Stomach (tissue), 4 donors: ENCODE results near the gene AATK.

Source experiments
- EP300 ChIP-seq: sonication (generic); formaldehyde crosslinking; IDR thresholded peaks from one replicate; pipeline ENCODE4 v1.6.1; 2017; ENCODE audit warnings: antibody characterized with exemption
- POLR2A ChIP-seq, 4 donors: fragments of 450-650 bp; IDR thresholded peaks; one replicate each; pipeline ENCODE4 v1.6.1; 2016; ENCODE audit warnings: antibody characterized with exemption in 4 of 4, control low read depth in 2 of 4, mild to moderate bottlenecking in 1 of 4, moderate library complexity in 1 of 4
- POLR2AphosphoS5 ChIP-seq, 3 donors: sonication (generic); formaldehyde crosslinking; IDR thresholded peaks; one replicate each; pipeline ENCODE4 v1.6.1; 2016; ENCODE audit warnings: antibody characterized with exemption in 3 of 3
- TF ChIP-seq, protein P1 (sequence below), 7 experiments: fragments of 450-650 bp in 4 of 7; fragments of 200-600 bp in 3 of 7; sonication (generic) in 3 of 7; IDR thresholded peaks; one replicate each; pipeline ENCODE4 v1.5.1; 2016 to 2019; ENCODE audit warnings: antibody characterized with exemption in 7 of 7, control low read depth in 2 of 7, mild to moderate bottlenecking in 1 of 7

DNA sequence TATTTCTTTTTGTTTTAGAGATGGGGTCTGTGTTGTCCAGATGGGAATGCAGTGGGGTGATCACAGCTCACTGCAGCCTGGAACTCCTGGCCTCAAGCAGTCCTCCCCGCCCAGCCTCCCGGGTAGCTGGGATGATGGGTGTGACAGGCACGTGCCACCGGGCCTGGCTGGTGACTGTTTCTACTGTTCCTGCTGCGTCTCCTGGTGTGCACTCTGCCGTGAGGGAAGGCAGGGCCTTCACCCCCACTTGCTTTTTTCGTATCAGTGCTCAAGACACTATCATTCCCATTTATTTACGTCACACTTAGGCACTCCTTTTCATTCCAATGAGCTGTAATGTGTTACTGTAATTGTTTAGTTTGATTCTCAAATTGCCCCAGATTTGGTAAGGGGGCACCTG, 26.0 kb downstream of the AATK start:
- TF ChIP-seq POLR2AphosphoS5 (IDR thresholded peaks at IDR 0.05) = no peak
- TF ChIP-seq, protein P1, sequence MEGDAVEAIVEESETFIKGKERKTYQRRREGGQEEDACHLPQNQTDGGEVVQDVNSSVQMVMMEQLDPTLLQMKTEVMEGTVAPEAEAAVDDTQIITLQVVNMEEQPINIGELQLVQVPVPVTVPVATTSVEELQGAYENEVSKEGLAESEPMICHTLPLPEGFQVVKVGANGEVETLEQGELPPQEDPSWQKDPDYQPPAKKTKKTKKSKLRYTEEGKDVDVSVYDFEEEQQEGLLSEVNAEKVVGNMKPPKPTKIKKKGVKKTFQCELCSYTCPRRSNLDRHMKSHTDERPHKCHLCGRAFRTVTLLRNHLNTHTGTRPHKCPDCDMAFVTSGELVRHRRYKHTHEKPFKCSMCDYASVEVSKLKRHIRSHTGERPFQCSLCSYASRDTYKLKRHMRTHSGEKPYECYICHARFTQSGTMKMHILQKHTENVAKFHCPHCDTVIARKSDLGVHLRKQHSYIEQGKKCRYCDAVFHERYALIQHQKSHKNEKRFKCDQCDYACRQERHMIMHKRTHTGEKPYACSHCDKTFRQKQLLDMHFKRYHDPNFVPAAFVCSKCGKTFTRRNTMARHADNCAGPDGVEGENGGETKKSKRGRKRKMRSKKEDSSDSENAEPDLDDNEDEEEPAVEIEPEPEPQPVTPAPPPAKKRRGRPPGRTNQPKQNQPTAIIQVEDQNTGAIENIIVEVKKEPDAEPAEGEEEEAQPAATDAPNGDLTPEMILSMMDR (IDR thresholded peaks at IDR 0.05) = no peak
- TF ChIP-seq POLR2A (IDR thresholded peaks at IDR 0.05) = no peak
- TF ChIP-seq EP300 = no peak
